Measurements from ENCODE around the gene SLC39A6.
A peak's percentile ranks its signal among the peaks of the same experiment; 100 is the strongest.
"Not testable (repeated sequence)": the region's sequence is repeated elsewhere in the genome, so short reads cannot be mapped to it uniquely, and the experiment has no call there.

SLC39A6 gene, protein sequence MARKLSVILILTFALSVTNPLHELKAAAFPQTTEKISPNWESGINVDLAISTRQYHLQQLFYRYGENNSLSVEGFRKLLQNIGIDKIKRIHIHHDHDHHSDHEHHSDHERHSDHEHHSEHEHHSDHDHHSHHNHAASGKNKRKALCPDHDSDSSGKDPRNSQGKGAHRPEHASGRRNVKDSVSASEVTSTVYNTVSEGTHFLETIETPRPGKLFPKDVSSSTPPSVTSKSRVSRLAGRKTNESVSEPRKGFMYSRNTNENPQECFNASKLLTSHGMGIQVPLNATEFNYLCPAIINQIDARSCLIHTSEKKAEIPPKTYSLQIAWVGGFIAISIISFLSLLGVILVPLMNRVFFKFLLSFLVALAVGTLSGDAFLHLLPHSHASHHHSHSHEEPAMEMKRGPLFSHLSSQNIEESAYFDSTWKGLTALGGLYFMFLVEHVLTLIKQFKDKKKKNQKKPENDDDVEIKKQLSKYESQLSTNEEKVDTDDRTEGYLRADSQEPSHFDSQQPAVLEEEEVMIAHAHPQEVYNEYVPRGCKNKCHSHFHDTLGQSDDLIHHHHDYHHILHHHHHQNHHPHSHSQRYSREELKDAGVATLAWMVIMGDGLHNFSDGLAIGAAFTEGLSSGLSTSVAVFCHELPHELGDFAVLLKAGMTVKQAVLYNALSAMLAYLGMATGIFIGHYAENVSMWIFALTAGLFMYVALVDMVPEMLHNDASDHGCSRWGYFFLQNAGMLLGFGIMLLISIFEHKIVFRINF

DNA sequence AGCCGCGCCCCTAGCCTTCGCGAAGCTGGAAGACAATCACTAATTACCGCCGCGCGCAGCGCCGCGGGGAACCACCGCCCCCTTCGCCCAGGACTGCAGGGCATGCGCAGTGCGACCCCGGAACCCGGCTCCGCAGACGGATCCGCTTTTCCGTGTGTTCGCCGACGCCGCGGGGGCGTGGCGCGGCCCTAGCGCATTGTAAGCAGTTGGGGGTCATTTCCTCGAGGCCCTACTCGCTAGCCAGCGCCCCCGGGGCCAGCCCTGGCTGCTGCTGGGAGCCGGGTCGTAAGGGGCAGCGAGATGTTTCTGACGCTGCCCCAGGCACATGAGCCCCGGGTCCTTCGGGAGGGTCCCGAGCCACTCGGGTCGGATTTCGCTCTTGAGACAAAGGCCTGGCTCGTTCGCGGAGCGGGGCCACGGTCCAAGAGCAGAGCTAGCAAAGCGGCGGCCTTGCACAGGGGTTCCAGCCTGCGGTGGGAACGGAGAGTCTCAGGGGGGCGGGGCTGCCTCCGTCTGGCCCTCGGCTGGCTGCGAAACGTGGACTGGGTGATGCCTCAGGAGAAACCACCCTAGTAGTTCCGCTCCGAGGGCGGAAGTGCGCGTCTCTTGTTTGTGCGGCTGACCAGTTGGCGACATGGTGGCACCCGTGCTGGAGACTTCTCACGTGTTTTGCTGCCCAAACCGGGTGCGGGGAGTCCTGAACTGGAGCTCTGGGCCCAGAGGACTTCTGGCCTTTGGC, at the start of gene SLC39A6, which contains the start of gene ELP2:
TSS of gene SLC39A6 (minus strand) at position 41 of the 739 bp plus-strand sequence. CDS start 2,333 bp downstream, outside the sequence.
TSS of gene ELP2 (plus strand) at position 600 of the 739 bp plus-strand sequence. CDS start at position 635, 35 bp downstream.
- peak; percentile 93 for DNase-seq

DNA sequence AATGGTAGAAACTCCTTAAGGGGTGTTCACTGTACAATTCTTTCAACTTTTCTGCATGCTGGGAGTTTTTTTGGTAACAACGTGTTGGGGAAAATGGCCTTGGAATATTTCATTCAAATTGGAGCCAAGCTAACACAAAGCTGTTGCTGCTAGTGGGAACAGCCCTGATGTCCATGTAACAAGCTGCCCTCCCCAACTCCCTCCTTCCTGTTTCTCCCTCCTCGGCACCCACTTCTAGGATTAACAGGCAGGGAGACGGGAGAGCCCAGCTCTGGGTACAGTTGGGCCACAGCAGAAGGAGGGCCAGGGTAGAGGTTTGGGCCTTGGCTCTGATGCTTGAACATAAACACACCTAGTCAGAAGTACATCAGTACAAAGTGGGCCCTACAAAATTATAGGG, 48.8 kb upstream of the SLC39A6 start:
- DNase-seq, result no peak

DNA sequence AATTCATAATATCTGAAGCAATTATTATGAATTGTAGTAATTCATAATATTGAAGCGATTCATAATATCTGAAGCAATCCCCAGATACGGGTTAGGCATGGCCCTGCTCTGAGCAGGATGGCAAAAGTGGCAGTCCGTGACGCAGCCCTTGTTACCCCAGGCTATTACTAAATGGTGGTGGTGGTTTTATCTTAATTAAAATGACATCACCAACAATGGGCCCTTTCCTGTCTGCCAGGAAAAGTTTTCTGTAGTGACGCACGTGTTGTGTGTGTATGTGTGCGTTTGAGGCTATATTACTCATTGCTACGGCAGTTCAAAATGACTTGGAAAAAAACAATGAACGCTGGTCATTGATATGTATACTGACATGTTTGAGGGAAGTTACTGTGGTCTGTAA, 47.6 kb upstream of the SLC39A6 start:
- DNase-seq, result no peak

DNA sequence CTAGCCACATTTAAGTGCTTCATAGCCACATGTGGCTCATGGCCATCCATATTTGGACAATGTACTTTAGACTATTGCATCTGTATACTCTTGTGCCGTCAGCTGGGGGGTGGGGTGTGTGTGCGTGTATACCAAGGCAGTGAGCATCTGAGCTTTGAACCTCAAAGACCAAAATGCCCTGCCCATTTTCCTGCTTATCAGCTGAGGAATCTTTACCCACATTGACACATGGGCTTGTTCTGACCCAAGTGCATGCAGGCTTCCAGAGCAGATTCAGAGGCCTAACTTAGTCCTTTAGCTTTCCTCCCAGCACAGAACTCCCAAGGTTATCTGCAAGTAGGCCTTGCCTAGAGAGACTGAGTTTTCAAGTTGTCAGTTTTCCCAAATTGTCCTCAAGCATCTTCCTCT, 47.0 kb upstream of the SLC39A6 start:
- no peak for DNase-seq

DNA sequence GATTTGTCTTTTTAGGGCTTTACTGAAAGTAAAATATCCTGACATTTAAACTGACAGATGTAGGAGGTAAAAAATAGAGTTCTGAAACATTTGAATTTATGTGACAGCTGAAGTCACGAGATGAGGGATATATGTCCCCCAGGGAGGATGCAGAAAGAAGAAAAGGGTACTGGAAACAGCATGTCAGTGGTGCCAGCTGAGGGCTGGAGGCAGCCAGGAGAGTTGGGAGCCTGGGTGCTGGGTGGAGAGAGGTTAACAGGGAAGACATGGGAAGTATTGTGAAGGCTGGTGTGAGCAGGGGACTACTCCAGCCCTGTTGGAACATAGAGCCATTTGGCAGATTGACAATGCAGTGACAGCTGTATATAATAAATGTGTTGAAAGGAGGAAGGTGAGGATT, 46.3 kb upstream of the SLC39A6 start:
- DNase-seq, result no peak

DNA sequence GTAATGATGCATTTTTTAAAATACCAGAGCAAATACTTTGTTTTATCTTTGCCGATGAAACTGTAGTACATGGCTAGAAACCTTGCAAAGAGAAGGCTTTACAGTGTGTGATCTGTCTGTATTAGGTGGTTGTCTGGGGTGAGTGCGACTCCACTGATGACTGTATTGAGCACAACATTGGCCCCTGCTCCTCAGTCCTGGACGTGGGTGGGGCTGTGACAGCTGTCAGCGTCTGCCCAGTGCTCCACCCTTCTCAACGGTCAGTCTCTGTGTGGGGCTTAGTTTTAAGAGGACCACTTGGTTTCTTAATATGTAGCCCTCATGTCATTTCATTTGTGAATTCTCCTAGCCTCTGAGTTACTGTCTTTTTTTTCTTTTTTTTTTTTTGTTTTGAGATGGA, 40.8 kb upstream of the SLC39A6 start:
- DNase-seq, result no peak

DNA sequence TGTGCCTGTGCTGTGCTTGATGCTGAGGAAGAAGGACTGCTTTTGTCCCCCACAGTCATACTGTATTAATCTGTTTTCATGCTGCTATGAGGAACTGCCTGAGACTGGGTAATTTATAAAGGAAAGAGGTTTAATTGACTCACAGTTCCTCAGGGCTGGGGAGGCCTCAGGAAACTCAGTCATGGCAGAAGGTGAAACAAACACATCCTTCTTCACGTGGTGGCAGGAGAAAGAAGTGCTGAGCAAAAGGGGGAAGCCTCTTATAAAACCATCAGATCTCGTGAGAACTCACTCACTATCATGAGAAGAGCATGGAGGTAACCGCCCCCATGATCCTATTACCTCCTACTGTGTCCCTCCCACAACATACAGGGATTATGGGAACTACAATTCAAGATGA, 39.2 kb upstream of the SLC39A6 start:
- not testable (repeated sequence) for DNase-seq

DNA sequence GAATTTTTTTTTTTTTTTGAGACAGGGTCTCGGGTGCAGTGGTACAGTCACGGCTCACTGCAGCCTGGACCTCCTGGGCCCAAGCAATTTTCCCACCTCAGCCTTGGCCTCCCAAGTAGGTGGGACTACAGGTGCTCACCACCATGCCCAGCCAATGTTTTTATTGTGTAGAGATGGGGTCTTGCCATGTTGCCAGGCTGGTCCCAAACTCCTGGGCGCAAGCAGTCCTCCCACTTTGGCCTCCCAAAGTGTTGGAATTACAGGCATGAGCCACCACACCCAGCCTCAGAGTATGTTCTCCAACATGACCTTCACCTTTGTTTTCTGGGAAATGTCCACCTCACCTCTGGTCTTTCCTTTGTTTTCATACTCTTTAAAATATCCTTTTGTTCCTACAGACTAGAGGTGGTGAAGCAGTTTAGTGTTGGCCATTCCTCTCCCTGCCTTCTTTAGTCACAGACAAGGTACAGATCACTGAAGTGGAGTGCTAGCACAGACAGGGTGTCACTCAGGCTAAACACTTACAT, 38.6 kb upstream of the SLC39A6 start:
- DNase-seq, result no peak

DNA sequence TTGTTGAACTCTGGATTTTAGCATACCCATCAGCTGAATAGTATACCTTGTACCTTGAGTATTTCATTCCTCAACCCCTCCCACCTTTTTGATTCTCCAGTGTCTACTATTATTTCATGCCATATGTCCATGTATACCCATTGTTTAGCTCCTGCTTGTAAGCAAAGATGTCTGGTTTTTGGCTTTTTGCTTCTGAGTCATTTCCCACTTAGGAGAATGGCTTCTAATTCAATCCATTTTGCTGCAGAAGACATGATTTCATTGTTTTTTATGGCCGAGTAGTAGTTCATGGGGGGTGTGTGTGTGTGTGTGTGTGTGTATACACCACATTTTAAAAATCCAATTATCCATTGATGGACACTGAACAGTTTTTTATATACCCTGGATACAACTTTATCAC, 33.8 kb upstream of the SLC39A6 start:
- no peak for DNase-seq

DNA sequence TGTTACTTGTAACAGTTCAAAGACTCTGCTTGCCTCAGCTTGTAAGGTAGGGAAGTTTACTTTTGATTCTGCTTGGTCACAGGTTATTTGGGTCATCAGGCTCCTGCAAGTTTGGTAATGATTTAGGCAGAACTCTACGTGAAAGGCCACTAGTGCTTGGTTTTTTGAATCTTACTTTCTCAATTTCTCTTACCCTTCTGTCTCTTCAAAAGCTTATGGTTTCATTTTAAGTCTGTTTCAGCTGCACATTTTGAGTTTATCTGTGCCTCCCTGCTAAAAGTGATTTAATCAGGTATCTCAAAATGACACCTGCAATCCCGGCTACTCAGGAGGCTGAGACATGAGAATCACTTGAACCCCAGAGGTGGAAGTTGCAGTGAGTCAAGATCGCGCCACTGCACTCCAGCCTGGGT, 31.8 kb upstream of the SLC39A6 start:
- no peak for DNase-seq

DNA sequence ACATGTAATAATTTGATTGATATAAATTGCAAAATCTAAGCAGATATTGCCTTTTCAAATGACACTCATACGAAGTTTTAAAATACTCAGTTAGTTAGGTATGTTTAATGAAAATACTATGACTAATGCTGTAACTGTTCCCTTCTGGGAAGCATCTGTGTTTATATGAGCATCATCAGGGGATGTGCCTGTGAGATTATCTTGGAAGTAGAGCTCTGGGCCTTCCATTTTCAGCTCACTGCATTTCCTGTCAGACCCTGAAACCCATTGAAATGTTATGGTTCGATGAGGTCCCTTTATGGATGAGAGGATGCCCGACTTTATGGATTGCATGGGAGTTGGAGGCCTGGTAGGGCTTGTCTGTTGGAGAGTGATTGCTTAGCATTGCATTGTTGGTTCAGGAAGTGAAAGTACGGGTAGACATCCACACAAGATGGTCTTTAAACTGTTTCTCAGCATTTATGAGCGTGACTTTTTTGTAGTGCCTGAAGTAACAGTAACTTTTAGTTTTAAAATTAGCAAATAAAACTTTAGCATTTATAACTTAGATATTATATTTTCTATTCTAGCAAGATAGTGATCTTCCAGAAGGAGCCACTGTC, 29.2 kb upstream of the SLC39A6 start:
- no peak for DNase-seq

DNA sequence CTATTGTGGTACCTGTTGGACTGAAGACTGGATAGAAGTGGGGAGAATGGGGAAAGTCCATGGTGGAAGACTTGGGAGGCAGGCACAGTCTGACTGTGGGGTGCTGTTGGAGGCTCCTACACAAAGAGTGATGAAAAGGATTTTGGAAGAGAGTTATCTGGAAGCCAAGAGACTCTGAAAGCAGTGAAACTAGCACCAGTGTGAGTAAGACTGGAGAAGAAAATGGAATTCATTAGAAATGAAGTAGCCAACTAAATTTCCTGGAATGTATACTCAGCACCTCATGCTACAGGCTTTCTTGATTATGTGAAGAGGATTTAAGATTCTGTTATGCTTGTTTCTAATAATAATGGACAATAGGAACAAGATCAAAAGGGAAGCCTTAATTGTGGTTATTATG, 28.3 kb upstream of the SLC39A6 start:
- no peak for DNase-seq

DNA sequence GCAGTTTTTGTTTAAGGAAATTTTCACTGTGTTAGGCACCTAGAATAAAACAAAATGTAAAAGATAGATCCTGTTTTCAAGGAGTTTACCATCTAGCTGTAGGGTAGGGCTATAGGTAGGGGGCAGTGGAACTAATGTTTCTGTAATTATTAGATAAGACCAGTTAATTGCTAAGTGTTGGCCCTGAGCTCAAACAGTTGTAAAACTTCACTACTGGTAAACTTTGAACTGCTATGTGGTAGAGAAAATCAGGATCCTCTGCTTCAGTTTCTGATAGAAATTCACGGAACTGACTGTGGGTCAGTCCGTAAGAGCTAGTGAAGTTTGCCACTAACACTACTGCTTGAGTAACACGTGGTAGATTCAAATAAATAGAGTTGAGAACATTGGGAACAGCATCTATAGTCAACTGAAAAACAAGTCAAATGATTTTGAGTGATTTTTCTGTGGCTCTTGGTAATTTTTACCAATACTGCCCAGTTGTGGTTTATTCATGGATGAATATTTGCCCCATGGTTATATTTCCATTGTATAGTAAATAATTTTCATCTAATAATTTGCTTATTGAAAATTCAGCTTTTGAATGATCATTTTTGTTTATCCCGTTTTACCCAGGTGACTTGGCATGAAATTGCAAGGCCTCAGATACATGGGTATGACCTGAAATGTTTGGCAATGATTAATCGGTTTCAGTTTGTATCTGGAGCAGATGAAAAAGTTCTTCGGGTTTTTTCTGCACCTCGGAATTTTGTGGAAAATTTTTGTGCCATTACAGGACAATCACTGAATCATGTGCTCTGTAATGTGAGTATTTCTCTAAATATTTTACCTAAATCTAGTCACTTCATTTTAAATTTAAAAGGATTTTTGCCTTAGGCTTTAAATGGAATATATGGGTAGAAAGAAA, 27.0 kb upstream of the SLC39A6 start:
- no peak for DNase-seq

DNA sequence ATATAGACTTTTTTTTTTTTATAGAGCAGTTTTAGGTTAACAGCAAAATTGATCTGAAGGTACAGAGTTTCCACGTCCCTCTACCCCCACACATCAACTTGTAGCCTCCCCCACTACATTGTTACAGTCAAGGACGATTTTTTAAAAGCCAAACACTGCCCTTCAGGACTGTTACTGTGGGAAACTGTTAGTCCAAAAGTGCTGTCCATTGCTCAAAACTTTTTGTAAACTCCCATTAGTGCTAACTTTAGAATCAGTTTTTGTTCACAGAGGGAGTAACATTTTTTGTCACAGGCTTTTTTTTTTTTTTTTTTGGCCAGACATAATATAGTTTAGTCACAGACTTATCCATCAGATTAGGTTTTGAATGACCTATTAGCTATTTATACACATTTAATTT, 24.6 kb upstream of the SLC39A6 start:
- DNase-seq, result no peak

DNA sequence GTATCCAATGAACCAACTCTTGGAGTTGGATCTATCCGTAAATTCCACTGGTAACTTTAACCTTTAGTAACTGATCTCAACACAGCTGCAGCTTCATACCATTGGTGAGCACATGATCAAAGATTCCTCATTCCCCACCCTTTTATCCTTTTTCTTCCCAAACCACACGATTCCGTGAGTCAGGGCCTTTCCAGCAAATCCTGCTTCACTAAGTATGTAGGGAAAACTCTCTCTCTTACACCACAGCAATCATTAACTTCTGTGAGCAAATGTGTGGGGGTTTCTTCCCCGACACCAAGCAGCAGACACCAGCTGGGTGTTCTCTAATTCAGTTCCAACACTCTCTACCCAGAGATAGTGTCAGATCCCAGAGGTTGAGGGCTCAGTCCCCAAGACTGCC, 24.1 kb upstream of the SLC39A6 start:
- no peak for DNase-seq

DNA sequence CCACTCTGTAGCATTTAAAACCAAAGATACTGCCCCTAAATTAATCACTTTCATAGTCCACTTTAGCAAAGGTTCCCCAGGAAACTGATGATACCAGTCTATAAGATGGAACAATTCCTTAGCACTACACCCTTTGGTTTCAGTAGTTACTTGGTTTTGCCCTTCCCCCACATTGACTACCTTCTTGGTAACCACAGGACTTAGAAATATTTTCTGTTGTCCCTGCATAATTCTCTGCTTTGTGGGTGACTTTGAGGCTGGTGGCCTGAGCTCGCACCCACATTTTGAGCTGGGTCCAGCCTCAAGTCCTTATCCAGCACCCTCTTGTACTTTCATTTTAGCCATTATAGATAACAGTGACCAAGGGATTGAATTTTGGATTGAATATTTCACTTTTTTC, 23.6 kb upstream of the SLC39A6 start:
- DNase-seq, result no peak

DNA sequence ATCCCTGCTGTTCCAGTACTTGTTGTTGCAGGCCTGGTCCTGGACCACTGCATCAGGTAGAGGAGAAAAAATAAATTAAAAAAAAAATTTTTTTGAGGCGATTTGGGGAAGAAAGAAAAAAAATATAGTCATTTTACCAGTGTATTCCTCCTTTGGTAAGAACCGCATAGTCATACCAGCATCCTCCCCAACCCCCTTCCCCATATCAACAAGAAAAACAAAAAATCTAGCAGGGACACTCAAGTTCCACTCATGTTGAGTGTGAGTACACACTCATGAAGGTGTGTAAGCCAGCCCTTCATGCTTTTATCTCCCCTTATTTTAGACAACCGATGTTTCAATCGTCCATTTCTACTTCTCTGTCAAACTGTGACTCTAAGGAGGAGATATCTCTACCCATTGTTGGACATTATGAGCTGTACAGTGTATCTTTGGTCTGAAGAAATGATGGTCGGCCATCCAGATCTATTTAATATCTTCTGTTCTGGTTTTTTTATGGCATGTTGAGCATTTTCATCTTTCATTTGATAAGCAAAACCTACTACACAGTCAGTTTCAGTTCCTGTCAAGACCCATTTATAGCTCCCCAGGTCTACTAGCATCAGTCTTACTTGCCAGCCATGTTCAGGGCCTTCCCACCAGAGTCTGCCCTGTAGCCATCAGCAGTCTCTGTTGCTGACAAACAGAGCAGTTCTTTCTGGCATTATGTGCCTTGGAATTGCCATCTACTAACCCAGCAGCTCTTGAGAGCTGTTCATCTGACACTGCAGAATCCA, 20.6 kb upstream of the SLC39A6 start:
- no peak for DNase-seq

DNA sequence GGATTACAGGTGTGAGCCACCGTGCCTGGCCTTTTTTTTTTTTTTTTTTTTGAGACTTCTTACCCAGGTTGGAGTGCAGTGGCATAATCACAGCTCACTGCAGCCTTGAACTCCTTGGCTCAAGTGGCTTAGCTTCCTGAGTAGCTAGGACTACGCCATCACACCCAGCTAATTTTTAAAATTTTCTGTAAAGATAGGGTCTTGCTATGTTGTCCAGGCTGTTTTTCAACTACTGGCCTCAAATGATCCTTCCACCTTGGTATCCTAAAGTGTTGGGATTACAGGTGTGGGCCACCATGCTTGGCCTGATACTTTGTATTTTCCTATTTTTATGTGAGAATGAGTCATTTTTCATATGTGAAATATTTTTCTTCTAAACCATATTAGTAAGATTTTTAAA, 14.3 kb upstream of the SLC39A6 start:
- no peak for DNase-seq

DNA sequence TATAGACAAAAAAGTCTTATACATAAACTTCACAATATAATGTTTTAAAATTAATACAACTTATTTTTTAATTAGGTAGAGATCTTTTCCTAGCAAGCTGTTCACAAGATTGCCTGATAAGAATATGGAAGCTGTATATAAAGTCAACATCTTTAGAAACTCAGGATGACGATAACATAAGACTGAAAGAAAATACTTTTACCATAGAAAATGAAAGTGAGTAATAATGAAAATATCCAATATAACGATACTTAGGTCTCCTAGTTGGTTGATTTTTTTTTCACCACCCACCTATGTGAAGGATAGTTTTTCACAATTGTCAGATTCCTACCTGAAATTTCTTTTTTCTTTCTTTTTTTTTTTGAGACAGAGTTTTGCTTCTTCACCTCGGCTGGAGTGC, 13.6 kb upstream of the SLC39A6 start:
- no peak for DNase-seq

DNA sequence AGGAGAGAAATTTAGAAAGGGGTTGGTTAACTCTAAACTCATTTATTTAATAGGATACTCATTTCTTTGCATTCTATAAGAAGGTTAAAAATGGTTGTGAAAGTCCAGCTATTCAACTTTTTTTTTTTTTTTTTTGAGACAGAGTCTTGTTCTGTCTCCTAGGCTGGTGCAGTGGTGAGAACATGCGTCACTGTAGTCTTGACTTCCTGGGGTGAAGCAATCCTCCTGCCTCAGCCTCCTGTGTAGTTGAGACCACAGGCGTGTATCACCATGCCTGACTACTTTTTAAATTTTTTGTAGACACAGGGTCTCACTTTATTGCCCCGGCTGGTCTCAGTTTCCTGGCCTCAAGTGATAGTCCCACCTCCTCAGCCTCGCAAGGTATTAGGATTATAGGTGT, 12.4 kb upstream of the SLC39A6 start:
- no peak for DNase-seq

DNA sequence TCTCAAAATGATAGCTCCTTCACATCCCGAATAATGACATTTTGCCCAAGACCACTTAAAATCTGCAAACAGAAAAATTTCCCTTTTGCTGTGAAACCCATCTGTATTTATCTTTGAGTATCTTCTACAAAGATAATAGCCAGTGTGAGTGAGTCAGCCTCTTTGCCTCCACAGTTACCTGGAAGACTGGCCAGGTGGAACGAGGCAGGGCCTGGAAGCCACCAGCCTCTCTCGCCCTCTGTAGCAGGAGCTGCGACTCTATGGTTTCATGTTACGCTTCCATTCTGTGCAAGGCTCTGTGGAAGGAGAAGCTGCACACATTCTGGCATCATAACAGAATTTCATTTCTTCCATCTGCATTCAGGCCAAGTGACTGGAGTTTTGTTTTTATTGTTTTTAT, 10.1 kb upstream of the SLC39A6 start:
- DNase-seq, result peak; percentile 58
